DND-41 (cell line): ENCODE measurements around the gene NINL.

Source experiments
- CTCF ChIP-seq: IDR thresholded peaks from 2 replicates; pipeline ENCODE4 v1.5.1; 2012; ENCODE audit warnings: borderline replicate concordance, low read length, moderate library complexity, mild to moderate bottlenecking; ENCODE audit not compliant: poor library complexity, severe bottlenecking; ENCODE audit errors: extremely low read depth
- EZH2 ChIP-seq: IDR thresholded peaks from 3 replicates; pipeline ENCODE4 v1.6.1; 2012; ENCODE audit warnings: borderline replicate concordance, low read depth, mild to moderate bottlenecking, moderate library complexity, low read length, inconsistent platforms; ENCODE audit not compliant: severe bottlenecking

GRCh38 chr20:25481235-25481917 is 104.0 kb downstream of the NINL start:
- TF ChIP-seq CTCF (peak; percentile 18), EZH2 (no peak)
